Right lobe of liver (tissue), 6 donors: Measurements from ENCODE around the gene KIR2DL1. TPM values are rescaled to one million over a fixed set of nuclear protein-coding genes. Genes with fewer than 3 reads are reported as not detected.
A peak's percentile ranks its signal among the peaks of the same experiment; 100 is the strongest.
"Not testable (repeated sequence)": the region's sequence is repeated elsewhere in the genome, so short reads cannot be mapped to it uniquely, and the experiment has no call there.

Experiments
- ATAC-seq, 4 donors: fragments of 200-7000 bp; cut with Tn5 transposase; one replicate each; pipeline ENCODE4 v1.9.1; 2020; ENCODE audit warnings: mild to moderate bottlenecking in 4 of 4, moderate library complexity in 4 of 4
- DNase-seq, 3 donors: peaks; one replicate each; pipeline ENCODE4 v3.0.0-alpha.2; 2020
- H3K27ac ChIP-seq, 3 donors: fragments of 200-600 bp; one replicate each; pipeline ENCODE4 v1.8.0; 2022
- H3K27me3 ChIP-seq, 2 donors: fragments of 200-600 bp; one replicate each; pipeline ENCODE4 v1.8.0; 2022
- H3K36me3 ChIP-seq, 4 donors: fragments of 200-600 bp; sonication (generic) in 1 of 4; one replicate each; pipeline versions ENCODE4 v1.5.1 to v1.8.0; 2017 to 2022; ENCODE audit warnings: control low read depth in 1 of 4
- H3K4me1 ChIP-seq, 4 donors: fragments of 200-600 bp; sonication (generic) in 1 of 4; one replicate each; pipeline versions ENCODE4 v1.5.1 to v1.8.0; 2017 to 2022; ENCODE audit warnings: control low read depth in 1 of 4
- H3K4me3 ChIP-seq, 3 donors: fragments of 200-600 bp; one replicate each; pipeline ENCODE4 v1.8.0; 2022
- H3K9me3 ChIP-seq, 4 donors: fragments of 200-600 bp; sonication (generic) in 1 of 4; one replicate each; pipeline versions ENCODE4 v1.5.1 to v1.8.0; 2017 to 2022; ENCODE audit warnings: control low read depth in 1 of 4
- WGBS: methylation state at CpG from one replicate; pipeline ENCODE4 v1.1.6; 2018; ENCODE audit warnings: low coverage, low lambda C conversion rate; ENCODE audit not compliant: insufficient coverage; ENCODE audit errors: missing lambda C conversion rate; 5-methylcytosine and 5-hydroxymethylcytosine counted together
- intact Hi-C, 2 donors: fragments of 100-400 bp; cut with DNase I; formaldehyde crosslinking; loops; one replicate each; pipeline versions ENCODE4 v1.11.2 to v1.14.1; 2022
- total RNA-seq, 6 experiments: library from RNA; depleted of rRNA in 2 of 6; stranded (reverse); fragments of >200 nt in 2 of 6; fragmentation: NEBNext Ultra II Directional in 3 of 6; extraction: Animal tissue kit (Norgen Biotek cat#: 25700) in 3 of 6; gene quantifications; one replicate each; pipeline versions ENCODE4 v1.1.0 to v1.2.4, GENCODE V29; 2016 to 2023
- donor health status: DM: no; HTN: yes; CAD: no.
- donor health status: DM: no; HTN: no; CAD: no.
- donor health status: DM: no; HTN: no; CAD: no.
- donor health status: DM: no; HTN: yes; CAD: no.
- donor health status: DM: no; HTN: yes; CAD: no.

KIR2DL1 gene
- total RNA-seq, 6 experiments from 2014 or later = 0.18 TPM; not detected in 5

- intact Hi-C loops, H3K4me3 ChIP-seq, H3K9me3 ChIP-seq, H3K4me1 ChIP-seq, DNase-seq, H3K27me3 ChIP-seq, H3K27ac ChIP-seq, H3K36me3 ChIP-seq: not testable (repeated sequence)
- ATAC-seq = peak in 1 of 4 donors; percentile 31
- WGBS = 77% methylated on average over 4 of the region's 4 CpGs
Measured at GRCh38 chr19:54770511-54770910, 918 bp downstream of the KIR2DL1 start.

- H3K4me3 ChIP-seq, H3K27me3 ChIP-seq, DNase-seq, H3K4me1 ChIP-seq, H3K36me3 ChIP-seq, H3K27ac ChIP-seq, H3K9me3 ChIP-seq, intact Hi-C loops: not testable (repeated sequence)
- WGBS = 70% methylated on average over 10 of the region's 15 CpGs
- peak in 1 of 4 donors; percentile 14 for ATAC-seq
Measured at GRCh38 chr19:54771018-54771960, 1.7 kb downstream of the KIR2DL1 start.

- intact Hi-C loops, H3K9me3 ChIP-seq, H3K4me1 ChIP-seq, H3K36me3 ChIP-seq, DNase-seq, H3K27ac ChIP-seq, ATAC-seq, H3K4me3 ChIP-seq, H3K27me3 ChIP-seq: not testable (repeated sequence)
- 18% methylated on average over 2 of the region's 2 CpGs for WGBS
Measured at GRCh38 chr19:54772666-54773065, 3.1 kb downstream of the KIR2DL1 start.

GRCh38 chr19:54775095-54775815 lies 5.7 kb downstream of the KIR2DL1 start:
- DNase-seq = peak in 1 of 3 donors; percentile 15
- H3K4me1 ChIP-seq, H3K4me3 ChIP-seq, H3K27ac ChIP-seq, H3K36me3 ChIP-seq, ATAC-seq, H3K27me3 ChIP-seq, intact Hi-C loops, H3K9me3 ChIP-seq: not testable (repeated sequence)
- 67% methylated on average over 6 of the region's 12 CpGs for WGBS

GRCh38 chr19:54775830-54776229 lies 6.2 kb downstream of the KIR2DL1 start:
- ATAC-seq, H3K4me3 ChIP-seq, H3K27me3 ChIP-seq, DNase-seq, H3K36me3 ChIP-seq, H3K4me1 ChIP-seq, H3K27ac ChIP-seq, H3K9me3 ChIP-seq, intact Hi-C loops: not testable (repeated sequence)
- 57% methylated on average over 8 of the region's 8 CpGs for WGBS

- H3K4me1 ChIP-seq, DNase-seq, H3K9me3 ChIP-seq, H3K4me3 ChIP-seq, H3K27me3 ChIP-seq, ATAC-seq, H3K36me3 ChIP-seq, intact Hi-C loops, H3K27ac ChIP-seq: not testable (repeated sequence)
- WGBS = 46% methylated on average over 4 of the region's 4 CpGs
Measured at GRCh38 chr19:54777851-54778250, 8.3 kb downstream of the KIR2DL1 start.

GRCh38 chr19:54778896-54779295 lies 9.3 kb downstream of the KIR2DL1 start:
- DNase-seq, intact Hi-C loops, H3K4me1 ChIP-seq, H3K9me3 ChIP-seq, H3K27me3 ChIP-seq, H3K27ac ChIP-seq, H3K4me3 ChIP-seq, ATAC-seq, H3K36me3 ChIP-seq: not testable (repeated sequence)
- 55% methylated on average over 7 of the region's 7 CpGs for WGBS

- H3K27ac ChIP-seq, intact Hi-C loops, H3K9me3 ChIP-seq, H3K36me3 ChIP-seq, ATAC-seq, H3K4me1 ChIP-seq, DNase-seq, H3K4me3 ChIP-seq, H3K27me3 ChIP-seq: not testable (repeated sequence)
- 44% methylated on average over 2 of the region's 4 CpGs for WGBS
Measured at GRCh38 chr19:54782916-54783315, 13.3 kb downstream of the KIR2DL1 start.

GRCh38 chr19:54786091-54786723 lies 16.6 kb downstream of the KIR2DL1 start:
- intact Hi-C loops, H3K9me3 ChIP-seq, H3K36me3 ChIP-seq, H3K4me3 ChIP-seq, H3K4me1 ChIP-seq, ATAC-seq, H3K27ac ChIP-seq, H3K27me3 ChIP-seq, DNase-seq: not testable (repeated sequence)
- 53% methylated on average over 13 of the region's 24 CpGs for WGBS

GRCh38 chr19:54788154-54788553 lies 18.6 kb downstream of the KIR2DL1 start:
- H3K9me3 ChIP-seq, H3K27ac ChIP-seq, H3K27me3 ChIP-seq, H3K4me3 ChIP-seq, H3K36me3 ChIP-seq, ATAC-seq, intact Hi-C loops, DNase-seq, H3K4me1 ChIP-seq: not testable (repeated sequence)
- 53% methylated on average over 4 of the region's 6 CpGs for WGBS
